GM06990 (cell line): Measurements from ENCODE around the gene RBM12.

Experiments used
- DNase-seq: peaks from one replicate; pipeline ENCODE4 v3.0.0-alpha.2; 2011; ENCODE audit not compliant: insufficient read length; ENCODE audit errors: extremely low read depth
- H3K27me3 ChIP-seq: replicated peaks from 2 replicates; pipeline ENCODE4 v1.6.0; 2011; ENCODE audit warnings: low read length; ENCODE audit not compliant: control insufficient read depth, insufficient read depth
- H3K36me3 ChIP-seq: 2 replicates; pipeline ENCODE4 v1.5.1; 2011; ENCODE audit warnings: low read length; ENCODE audit not compliant: control insufficient read depth, insufficient read depth
- H3K4me3 ChIP-seq: replicated peaks from 2 replicates; pipeline ENCODE4 v1.5.1; 2011; ENCODE audit warnings: low read depth, mild to moderate bottlenecking, control low read depth, low read length
- CTCF ChIP-seq: IDR thresholded peaks from 2 replicates; pipeline ENCODE4 v1.5.1; 2011; ENCODE audit warnings: low read length, control low read depth, mild to moderate bottlenecking, inconsistent platforms; ENCODE audit not compliant: insufficient read depth, poor library complexity, severe bottlenecking

Gene RBM12

GRCh38 chr20:35653430-35653734 is 11.3 kb downstream of the RBM12 start:
- no peak for DNase-seq
- Histone ChIP-seq H3K27me3 (no peaks in the 10 kb centered on the region), H3K36me3 (peaks cover 18% of the 10 kb centered on the region), H3K4me3 (no peak overlapping the region)
- no peak for TF ChIP-seq CTCF

GRCh38 chr20:35652641-35653429 is 11.9 kb downstream of the RBM12 start:
- no peak for DNase-seq
- H3K4me3 ChIP-seq = no peak overlapping the region
- H3K36me3 ChIP-seq = peaks cover 18% of the 10 kb centered on the region
- no peaks in the 10 kb centered on the region for H3K27me3 ChIP-seq
- no peak for TF ChIP-seq CTCF

- no peaks in the 10 kb centered on the region for H3K27me3 ChIP-seq
- DNase-seq = no peak
- no peak overlapping the region for H3K4me3 ChIP-seq
- TF ChIP-seq CTCF = no peak
- peaks cover 18% of the 10 kb centered on the region for H3K36me3 ChIP-seq
Observed at GRCh38 chr20:35651958-35652357, 12.7 kb downstream of the RBM12 start.

GRCh38 chr20:35650632-35651031 is 14.1 kb downstream of the RBM12 start:
- H3K36me3 ChIP-seq = peaks cover 18% of the 10 kb centered on the region
- TF ChIP-seq CTCF = no peak
- H3K27me3 ChIP-seq = no peaks in the 10 kb centered on the region
- H3K4me3 ChIP-seq = no peak overlapping the region
- no peak for DNase-seq

- TF ChIP-seq CTCF = no peak
- H3K27me3 ChIP-seq = no peaks in the 10 kb centered on the region
- no peak for DNase-seq
- H3K36me3 ChIP-seq = peaks cover 5% of the 10 kb centered on the region
- H3K4me3 ChIP-seq = no peak overlapping the region
Observed at GRCh38 chr20:35648836-35649235, 15.9 kb downstream of the RBM12 start.

DNA sequence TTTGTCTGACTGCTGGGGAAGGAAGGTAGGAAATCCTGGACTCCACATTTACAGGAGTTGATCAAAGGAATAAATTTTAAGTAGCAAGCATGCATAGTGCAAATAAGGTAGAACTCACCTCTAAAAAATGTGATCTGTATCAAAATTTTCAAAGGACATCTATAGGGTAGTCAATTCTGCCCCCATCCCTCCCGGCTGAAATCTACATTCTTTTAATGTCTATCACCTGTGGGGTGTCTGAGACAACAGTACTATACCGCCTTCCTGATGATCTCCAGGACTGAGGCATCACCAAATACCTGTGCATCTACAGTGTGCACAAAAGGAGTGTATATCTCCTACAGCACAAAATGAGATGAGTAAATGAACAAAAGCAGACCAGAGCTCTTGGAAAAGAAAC is 19.9 kb downstream of the RBM12 start:
- no peak overlapping the region for H3K4me3 ChIP-seq
- DNase-seq = no peak
- H3K36me3 ChIP-seq = no peaks in the 10 kb centered on the region; the same call in 1 of the 2 replicates
- no peaks in the 10 kb centered on the region for H3K27me3 ChIP-seq
- no peak for TF ChIP-seq CTCF
